RWPE2 (cell line): ENCODE results near the gene FAU.
"Not testable (repeated sequence)": the region's sequence is repeated elsewhere in the genome, so short reads cannot be mapped to it uniquely, and the experiment has no call there.

Experiments used
- ATAC-seq: fragments of 200-7000 bp; cut with Tn5 transposase; 3 replicates; pipeline ENCODE4 v1.9.1; 2021; ENCODE audit warnings: low read depth
- DNase-seq: peaks from one replicate; pipeline ENCODE4 v3.0.0-alpha.2; 2020; ENCODE audit warnings: low spot score
- H3K27ac ChIP-seq: fragments of 450-650 bp; 2 replicates; pipeline ENCODE4 v1.5.1; 2017; ENCODE audit warnings: mild to moderate bottlenecking; ENCODE audit not compliant: poor library complexity, severe bottlenecking
- H3K27me3 ChIP-seq: fragments of 250-450 bp; sonication (Bioruptor Pico); 2 replicates; pipeline ENCODE4 v1.5.1; 2021; ENCODE audit warnings: mild to moderate bottlenecking, moderate library complexity; ENCODE audit not compliant: insufficient read depth, poor library complexity, severe bottlenecking
- H3K36me3 ChIP-seq: fragments of 250-450 bp; sonication (Bioruptor Pico); 2 replicates; pipeline ENCODE4 v1.5.1; 2020; ENCODE audit warnings: low read depth, mild to moderate bottlenecking, moderate library complexity
- H3K4me1 ChIP-seq: fragments of 250-450 bp; sonication (Bioruptor Pico); 2 replicates; pipeline ENCODE4 v1.5.1; 2021; ENCODE audit warnings: mild to moderate bottlenecking, moderate library complexity; ENCODE audit not compliant: insufficient read depth, poor library complexity, severe bottlenecking
- H3K4me3 ChIP-seq: fragments of 250-450 bp; sonication (Bioruptor Pico); 2 replicates; pipeline ENCODE4 v1.5.1; 2021; ENCODE audit warnings: mild to moderate bottlenecking, moderate library complexity; ENCODE audit not compliant: severe bottlenecking
- H3K9me3 ChIP-seq: fragments of 250-450 bp; sonication (Bioruptor Pico); 2 replicates; pipeline ENCODE4 v1.5.1; 2021; ENCODE audit warnings: mild to moderate bottlenecking, moderate library complexity; ENCODE audit not compliant: severe bottlenecking
- CTCF ChIP-seq: fragments of 450-650 bp; IDR thresholded peaks from one replicate; pipeline ENCODE4 v1.5.1; 2017; ENCODE audit warnings: mild to moderate bottlenecking, moderate library complexity; ENCODE audit not compliant: poor library complexity, severe bottlenecking

The FAU gene

GRCh38 chr11:65120831-65121230 lies 1.1 kb downstream of the FAU start:
- no peak for ATAC-seq
- Histone ChIP-seq H3K27me3 (no peaks in the 10 kb centered on the region), H3K27ac (peak overlapping the region; percentile 66), H3K36me3 (peaks cover 73% of the 10 kb centered on the region), H3K4me3 (peak overlapping the region; percentile 80), H3K4me1 (peaks cover 13% of the 10 kb centered on the region), H3K9me3 (no peaks in the 10 kb centered on the region)
- TF ChIP-seq CTCF = no peak
- DNase-seq = no peak

DNA sequence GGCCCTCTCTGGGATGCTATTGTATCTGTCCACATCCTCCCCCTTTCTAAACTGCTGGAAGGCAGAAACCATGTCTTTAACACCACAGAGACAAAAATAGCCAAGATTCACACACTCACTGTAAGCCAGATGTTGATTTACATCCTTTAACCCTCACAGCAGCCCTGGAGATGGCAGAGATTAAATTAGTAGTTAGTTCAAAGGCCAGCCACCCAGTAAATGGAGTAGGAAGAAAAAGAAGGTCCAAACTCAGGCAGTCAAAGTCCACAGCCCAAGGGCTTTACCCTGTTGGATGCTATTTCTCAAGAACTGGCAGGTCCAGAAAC lies 2.3 kb downstream of the FAU start:
- ATAC-seq = no peak
- DNase-seq = no peak
- Histone ChIP-seq H3K27me3 (no peaks in the 10 kb centered on the region), H3K36me3 (peaks cover 66% of the 10 kb centered on the region), H3K27ac (no peak overlapping the region), H3K9me3 (no peaks in the 10 kb centered on the region), H3K4me1 (peaks cover 13% of the 10 kb centered on the region), H3K4me3 (no peak overlapping the region)
- TF ChIP-seq CTCF = no peak

DNA sequence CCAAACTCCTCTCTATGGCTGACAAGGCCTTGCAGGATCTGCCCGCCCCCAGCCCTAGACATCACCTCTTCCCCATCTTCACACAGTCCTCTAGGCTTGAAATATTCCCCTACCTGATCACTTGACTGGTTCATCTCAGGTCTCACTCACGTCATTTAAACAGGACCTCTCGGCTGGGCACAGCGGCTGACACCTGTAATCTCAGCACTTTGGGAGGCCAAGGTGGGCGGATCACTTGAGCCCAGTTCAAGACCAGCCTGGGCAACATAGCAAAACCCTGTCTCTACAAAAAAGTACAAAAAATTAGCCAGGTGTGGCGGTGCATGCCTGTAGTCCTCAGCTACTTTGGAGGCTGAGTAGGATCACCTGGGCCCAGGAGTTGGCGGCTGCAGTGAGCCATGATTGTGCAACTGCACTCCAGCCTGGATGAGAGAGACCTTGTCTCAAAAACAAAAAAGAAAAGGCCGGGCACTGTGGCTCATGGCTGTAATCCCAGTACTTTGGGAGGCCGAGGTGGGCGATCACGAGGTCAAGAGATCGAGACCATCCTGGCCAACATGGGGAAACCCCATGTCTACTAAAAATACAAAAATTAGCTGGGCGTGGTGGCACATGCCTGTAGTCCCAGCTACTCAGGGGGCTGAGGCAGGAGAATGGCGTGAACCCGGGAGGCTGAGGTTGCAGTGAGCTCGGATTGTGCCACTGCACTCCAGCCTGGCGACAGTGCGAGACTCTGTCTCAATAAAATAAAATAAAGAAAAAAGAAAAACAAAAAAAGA lies 2.9 kb downstream of the FAU start:
- ATAC-seq, H3K27ac ChIP-seq, H3K4me3 ChIP-seq, H3K27me3 ChIP-seq, DNase-seq, H3K9me3 ChIP-seq: not testable (repeated sequence)
- Histone ChIP-seq H3K36me3 (peaks cover 60% of the 10 kb centered on the region), H3K4me1 (peaks cover 13% of the 10 kb centered on the region)

GRCh38 chr11:65118097-65118837 lies 3.7 kb downstream of the FAU start:
- DNase-seq (no peak), ATAC-seq (no peak)
- Histone ChIP-seq H3K27me3 (no peaks in the 10 kb centered on the region), H3K27ac (no peak overlapping the region), H3K4me3 (no peak overlapping the region), H3K4me1 (peaks cover 12% of the 10 kb centered on the region), H3K36me3 (peaks cover 52% of the 10 kb centered on the region), H3K9me3 (no peaks in the 10 kb centered on the region)
- TF ChIP-seq CTCF = peak; percentile 69

DNA sequence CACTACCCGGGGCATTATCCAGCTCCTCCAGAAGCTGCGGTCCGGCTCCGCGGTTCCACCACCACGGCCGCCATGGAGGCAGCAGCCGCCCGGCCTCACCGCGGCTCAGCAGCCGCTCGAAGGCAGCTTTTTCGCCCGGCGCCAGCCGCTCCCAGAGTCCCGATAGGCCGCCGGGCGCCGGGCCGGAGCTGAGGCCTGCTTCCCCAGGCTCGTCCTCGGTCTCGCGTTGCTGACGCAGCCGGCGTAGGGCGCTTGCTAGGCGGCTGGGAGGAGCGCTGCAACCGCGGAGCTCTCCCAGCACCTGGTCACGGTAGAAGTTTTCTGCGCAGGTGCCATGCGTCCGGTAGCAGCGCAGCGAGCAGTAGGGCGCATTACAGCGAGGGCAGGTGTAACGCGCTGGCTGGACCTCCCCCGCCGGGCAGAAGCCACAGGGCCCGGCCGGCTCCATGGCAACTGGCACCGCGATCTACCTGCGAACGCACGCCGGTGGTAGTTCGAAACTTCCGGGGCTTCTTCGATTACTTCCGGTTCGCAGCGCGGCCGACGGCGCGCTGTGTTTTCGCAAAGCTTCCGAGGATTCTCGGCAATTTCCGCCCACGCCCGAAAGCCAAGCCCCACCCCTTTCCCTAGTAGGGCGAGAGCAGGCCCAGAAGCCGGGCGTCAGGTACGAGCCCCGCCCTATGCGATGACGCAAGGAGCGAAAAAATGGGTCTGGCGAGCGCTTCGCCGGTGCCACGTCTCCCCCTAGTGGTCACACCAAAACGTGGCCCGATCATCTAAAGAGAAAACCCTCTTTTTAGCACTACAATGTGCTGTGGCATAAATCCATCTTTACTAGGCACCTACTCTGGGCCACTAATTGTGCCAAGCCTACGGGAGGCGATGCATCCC lies 4.5 kb downstream of the FAU start, which contains the start of gene ZNHIT2:
ZNHIT2 (minus strand) TSS at position 496 of the 891 bp plus-strand sequence; CDS start at position 448, 48 bp downstream.
- H3K4me3 ChIP-seq = peak within 1 kb of the TSS; percentile 71
- ATAC-seq = peak; percentile 55
- H3K27ac ChIP-seq = peak within 1 kb of the TSS; percentile 63
- H3K27me3 ChIP-seq = no peaks in the 10 kb centered on the region
- peaks cover 10% of the 10 kb centered on the region for H3K4me1 ChIP-seq
- H3K36me3 ChIP-seq = peaks cover 47% of the 10 kb centered on the region
- TF ChIP-seq CTCF = peak; percentile 92
- DNase-seq = peak; percentile 98
- H3K9me3 ChIP-seq = no peaks in the 10 kb centered on the region
